OCI-LY7 (cell line): ENCODE results near the gene TAF8. TPM values are rescaled to one million over a fixed set of nuclear protein-coding genes. Genes with fewer than 3 reads are reported as not detected.
A peak's percentile ranks its signal among the peaks of the same experiment; 100 is the strongest.
"Not testable (repeated sequence)": the region's sequence is repeated elsewhere in the genome, so short reads cannot be mapped to it uniquely, and the experiment has no call there.

Source experiments
- Bru-seq: library from RNA; stranded (reverse); fragments of 400-500 nt; gene quantifications from one replicate; lab custom pipeline; 2021; lab: Mats Ljungman, UMichigan
- BruChase-seq, 2 experiments: library from RNA; stranded (reverse); fragments of 400-500 nt; gene quantifications; one replicate each; lab custom pipeline; 2021; lab: Mats Ljungman, UMichigan
- BruUV-seq: library from RNA; stranded (reverse); fragments of 400-500 nt; replicated peaks from 2 replicates; lab custom pipeline; 2021; lab: Mats Ljungman, UMichigan
- CTCF ChIA-PET: fragments of 300-600 bp; sonication (Branson Sonifier 250); formaldehyde crosslinking; loops from one replicate; lab custom pipeline; 2022; ENCODE audit warnings: antibody characterized with exemption; ENCODE audit not compliant: unreplicated experiment; lab: Charles Lee
- POLR2A ChIA-PET: fragments of 300-600 bp; sonication (Branson Sonifier 250); formaldehyde crosslinking; loops from one replicate; lab custom pipeline; 2022; ENCODE audit warnings: antibody characterized with exemption; lab: Charles Lee
- DNase-seq: peaks from one replicate; pipeline ENCODE4 v3.0.0-alpha.2; 2015; ENCODE audit warnings: low spot score
- H2AFZ ChIP-seq: fragments of 200-600 bp; sonication (generic), shearing (Covaris generic); 2 replicates; pipeline ENCODE4 v1.6.1; 2014; ENCODE audit warnings: mild to moderate bottlenecking, antibody characterized with exemption, low read length, moderate library complexity
- H3K27ac ChIP-seq: fragments of 200-600 bp; sonication (generic); 2 replicates; pipeline ENCODE4 v1.5.1; 2014; ENCODE audit warnings: mixed run types, low read depth, mild to moderate bottlenecking, moderate library complexity, low read length, inconsistent platforms; ENCODE audit not compliant: poor library complexity, severe bottlenecking
- H3K36me3 ChIP-seq: fragments of 200-600 bp; sonication (generic); 2 replicates; pipeline ENCODE4 v1.6.1; 2014; ENCODE audit warnings: mild to moderate bottlenecking, antibody characterized with exemption, low read length, moderate library complexity, mixed read lengths; ENCODE audit not compliant: insufficient read depth
- H3K4me1 ChIP-seq: fragments of 200-600 bp; sonication (generic); 2 replicates; pipeline ENCODE4 v1.5.1; 2014; ENCODE audit warnings: mild to moderate bottlenecking, low read length; ENCODE audit not compliant: insufficient read depth, poor library complexity, severe bottlenecking
- H3K4me2 ChIP-seq: fragments of 200-600 bp; sonication (generic); 2 replicates; pipeline ENCODE4 v1.6.1; 2014; ENCODE audit warnings: mild to moderate bottlenecking, low read length
- H3K4me3 ChIP-seq: fragments of 200-600 bp; sonication (generic); 2 replicates; pipeline ENCODE4 v1.5.1; 2014; ENCODE audit warnings: mild to moderate bottlenecking, low read depth, low read length; ENCODE audit not compliant: poor library complexity, severe bottlenecking
- H3K79me2 ChIP-seq: fragments of 200-600 bp; sonication (generic); 2 replicates; pipeline ENCODE4 v1.6.1; 2016; ENCODE audit warnings: low read depth, mild to moderate bottlenecking, low read length, moderate library complexity, mixed read lengths; ENCODE audit not compliant: insufficient read depth
- H3K9me2 ChIP-seq: fragments of 200-600 bp; sonication (generic); 2 replicates; pipeline ENCODE4 v1.6.1; 2016; ENCODE audit warnings: mild to moderate bottlenecking, low read length, mixed read lengths; ENCODE audit not compliant: insufficient read depth
- H3K9me3 ChIP-seq: fragments of 200-600 bp; sonication (generic); 2 replicates; pipeline ENCODE4 v1.6.1; 2014; ENCODE audit warnings: mild to moderate bottlenecking, mixed run types, low read length, mixed read lengths
- H4K20me1 ChIP-seq: fragments of 200-600 bp; sonication (generic); 2 replicates; pipeline ENCODE4 v1.6.1; 2014; ENCODE audit warnings: mild to moderate bottlenecking, antibody characterized with exemption, low read length, moderate library complexity, mixed read lengths; ENCODE audit not compliant: insufficient read depth
- EZH2phosphoT487 ChIP-seq: fragments of 200-600 bp; sonication (generic); IDR thresholded peaks from 2 replicates; pipeline ENCODE4 v1.6.1; 2018; ENCODE audit warnings: low read depth, borderline replicate concordance, mild to moderate bottlenecking, mixed run types, antibody characterized with exemption, low read length, moderate library complexity, mixed read lengths
- intact Hi-C: fragments of 100-400 bp; cut with micrococcal nuclease; formaldehyde crosslinking; loops from one replicate; pipeline ENCODE4 v1.10.0; 2022; ENCODE audit not compliant: unreplicated experiment
- long read RNA-seq: library from polyadenylated mRNA; stranded (forward); transcript quantifications from one replicate; pipeline ENCODE4 v2.0.0, GENCODE V29; 2022
- total RNA-seq, 2 experiments: library from RNA; depleted of rRNA in 1 of 2; stranded (reverse); fragments of >200 nt in 1 of 2; shearing (Covaris generic) in 1 of 2; gene quantifications; 2 replicates each; pipeline ENCODE4 v1.2.3, GENCODE V29; 2014 to 2022
- TF ChIP-seq, protein P1 (sequence below): fragments of 200-600 bp; sonication (generic); conservative IDR thresholded peaks from 2 replicates; pipeline ENCODE4 v1.5.1; 2014; ENCODE audit warnings: mild to moderate bottlenecking, antibody characterized with exemption, low read length, moderate library complexity, mixed read lengths

Gene TAF8, protein sequence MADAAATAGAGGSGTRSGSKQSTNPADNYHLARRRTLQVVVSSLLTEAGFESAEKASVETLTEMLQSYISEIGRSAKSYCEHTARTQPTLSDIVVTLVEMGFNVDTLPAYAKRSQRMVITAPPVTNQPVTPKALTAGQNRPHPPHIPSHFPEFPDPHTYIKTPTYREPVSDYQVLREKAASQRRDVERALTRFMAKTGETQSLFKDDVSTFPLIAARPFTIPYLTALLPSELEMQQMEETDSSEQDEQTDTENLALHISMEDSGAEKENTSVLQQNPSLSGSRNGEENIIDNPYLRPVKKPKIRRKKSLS
- total RNA-seq (2014; rRNA removed; shearing (Covaris generic)): 33.2 and 35.1 TPM in 2 replicates
- 47.8 and 56.0 TPM in 2 replicates for total RNA-seq (2022)
- Bru-seq, nascent RNA: percentile 74 among the genes with signal in this experiment
- BruChase-seq, experiment 1, labeled RNA remaining after a 6-hour chase: percentile 76 among the genes with signal in this experiment
- BruChase-seq, experiment 2, labeled RNA remaining after a 2-hour chase: percentile 84 among the genes with signal in this experiment
- long read RNA-seq, transcript TAF8-202 (5 exons, 794 nt): major isoform, 9 of 24 reads
- long read RNA-seq, partial matches to known transcripts: 1 of 24 reads
- long read RNA-seq, other reads (novel, unspliced or antisense): 13 of 24 reads

DNA sequence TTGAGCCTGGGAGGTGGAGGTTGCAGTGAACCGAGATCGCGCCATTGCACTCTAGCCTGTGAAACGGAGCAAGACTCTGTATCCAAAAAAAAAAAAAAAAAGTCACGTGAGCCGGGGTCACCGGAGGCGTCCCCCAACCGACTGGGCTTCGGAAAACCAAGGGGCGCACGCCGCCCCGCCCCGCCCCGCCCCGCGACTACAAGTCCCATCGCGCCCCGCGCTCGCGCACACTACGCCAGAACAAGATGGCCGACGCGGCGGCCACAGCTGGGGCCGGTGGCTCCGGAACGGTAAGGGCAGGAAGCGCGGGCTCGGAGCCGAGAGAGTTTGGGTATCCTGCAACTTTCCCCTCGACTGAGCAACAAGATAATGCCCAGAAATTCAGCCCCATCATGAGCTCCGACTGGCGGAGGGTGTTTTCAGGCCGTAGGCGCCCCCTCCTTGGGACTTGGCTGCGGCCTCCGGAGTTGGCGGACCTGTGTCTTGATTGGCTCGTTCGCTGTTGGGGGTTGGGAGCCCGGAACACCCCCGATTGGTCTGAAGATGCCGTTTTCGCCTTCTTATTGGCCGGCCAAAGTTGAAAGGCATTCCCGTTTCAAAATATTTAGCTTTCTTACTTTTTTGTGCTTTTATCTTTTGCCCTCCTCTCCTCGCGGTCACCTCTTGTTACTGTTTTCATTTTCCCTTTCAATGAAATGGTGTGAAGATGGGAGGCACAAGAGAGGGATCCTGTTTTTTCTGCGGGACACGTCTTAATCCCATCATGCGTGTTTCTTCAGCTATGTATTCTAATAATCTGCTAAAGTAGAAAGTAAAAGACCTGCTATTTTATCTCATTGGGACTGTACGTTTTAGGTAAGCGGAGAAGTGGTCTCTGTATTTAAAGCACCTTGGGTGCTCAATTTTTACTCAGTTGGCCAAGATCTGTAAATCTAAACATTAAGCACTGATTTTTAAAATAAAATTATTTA, at the start of gene TAF8:
Gene TAF8 (plus strand): TSS at position 228 of the 971 bp plus-strand sequence. CDS start 18 bp downstream, at position 246.
- no peak for TF ChIP-seq EZH2phosphoT487
- TF ChIP-seq, protein P1, sequence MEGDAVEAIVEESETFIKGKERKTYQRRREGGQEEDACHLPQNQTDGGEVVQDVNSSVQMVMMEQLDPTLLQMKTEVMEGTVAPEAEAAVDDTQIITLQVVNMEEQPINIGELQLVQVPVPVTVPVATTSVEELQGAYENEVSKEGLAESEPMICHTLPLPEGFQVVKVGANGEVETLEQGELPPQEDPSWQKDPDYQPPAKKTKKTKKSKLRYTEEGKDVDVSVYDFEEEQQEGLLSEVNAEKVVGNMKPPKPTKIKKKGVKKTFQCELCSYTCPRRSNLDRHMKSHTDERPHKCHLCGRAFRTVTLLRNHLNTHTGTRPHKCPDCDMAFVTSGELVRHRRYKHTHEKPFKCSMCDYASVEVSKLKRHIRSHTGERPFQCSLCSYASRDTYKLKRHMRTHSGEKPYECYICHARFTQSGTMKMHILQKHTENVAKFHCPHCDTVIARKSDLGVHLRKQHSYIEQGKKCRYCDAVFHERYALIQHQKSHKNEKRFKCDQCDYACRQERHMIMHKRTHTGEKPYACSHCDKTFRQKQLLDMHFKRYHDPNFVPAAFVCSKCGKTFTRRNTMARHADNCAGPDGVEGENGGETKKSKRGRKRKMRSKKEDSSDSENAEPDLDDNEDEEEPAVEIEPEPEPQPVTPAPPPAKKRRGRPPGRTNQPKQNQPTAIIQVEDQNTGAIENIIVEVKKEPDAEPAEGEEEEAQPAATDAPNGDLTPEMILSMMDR: no peak
- H3K27ac ChIP-seq: peak within 1 kb of the TSS; percentile 74
- peak within 1 kb of the TSS; percentile 41; the same call in 1 of the 2 replicates for H2AFZ ChIP-seq
- intact Hi-C loops: no loop called here
- H4K20me1 ChIP-seq: no peaks in the 10 kb centered on the region; the same call in 1 of the 2 replicates
- no peaks in the 10 kb centered on the region for H3K9me2 ChIP-seq
- H3K4me2 ChIP-seq: peak within 1 kb of the TSS; percentile 83
- ChIA-PET CTCF (interaction anchor here (0.5 to 1.3 kb wide), 2 partner anchors 129 to 185 kb away, joined by 4 to 5 read pairs; partner anchors contain the start of genes BYSL and MED20), POLR2A (interaction anchor here (0.5 to 3.8 kb wide), 19 partner anchors 10 to 690 kb away, joined by 3 to 11 read pairs (median 3); partner anchors contain the start of genes TOMM6 and TRERF1)
- H3K4me3 ChIP-seq: peak within 1 kb of the TSS; percentile 82
- H3K9me3 ChIP-seq: no peaks in the 10 kb centered on the region
- TSS peak; percentile 72 for BruUV-seq
- H3K79me2 ChIP-seq: peaks cover 32% of the 10 kb centered on the region; the same call in 1 of the 2 replicates
- DNase-seq: peak; percentile 97
- peaks cover 46% of the 10 kb centered on the region for H3K4me1 ChIP-seq
- H3K36me3 ChIP-seq: peaks cover 33% of the 10 kb centered on the region

DNA sequence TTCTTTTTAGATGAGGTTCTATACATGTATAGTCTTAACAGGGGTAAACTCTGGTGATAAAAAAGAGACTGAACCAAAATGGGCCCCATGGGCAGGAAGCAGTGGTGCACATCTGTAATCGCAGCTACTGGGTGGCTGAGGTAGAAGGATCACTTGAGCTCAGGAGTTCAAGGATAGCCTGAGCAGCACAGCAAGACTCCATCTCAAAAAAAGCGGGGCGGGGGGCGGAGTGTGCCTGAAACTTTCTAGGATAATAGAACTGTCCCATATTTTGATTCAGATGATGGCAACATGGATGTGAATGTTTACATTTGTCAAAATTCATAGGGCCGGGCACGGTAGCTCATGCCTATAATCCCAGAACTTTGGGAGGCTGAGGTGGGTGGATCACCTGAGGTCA, 48.8 kb upstream of the TAF8 start:
- Histone ChIP-seq H4K20me1 (no peaks in the 10 kb centered on the region), H3K4me3 (no peak overlapping the region), H3K9me2 (no peaks in the 10 kb centered on the region), H3K4me1 (peaks cover 27% of the 10 kb centered on the region), H3K4me2 (no peak overlapping the region), H3K27ac (peak overlapping the region; percentile 7), H3K9me3 (no peaks in the 10 kb centered on the region), H2AFZ (no peak overlapping the region), H3K79me2 (peaks cover 10% of the 10 kb centered on the region; the same call in 1 of the 2 replicates), H3K36me3 (peaks cover 26% of the 10 kb centered on the region)
- no peak for DNase-seq
- TF ChIP-seq, protein P1: no peak
- TF ChIP-seq EZH2phosphoT487: no peak
- POLR2A ChIA-PET: interaction anchor here (0.6 to 2.8 kb wide), 6 partner anchors 11 to 106 kb away, joined by 3 to 8 read pairs (median 4); no protein-coding TSS in a partner anchor
- CTCF ChIA-PET: interaction anchor here (1.2 kb wide), 1 partner anchor 80 kb away, joined by 3 read pairs; the partner anchor contains the start of genes BYSL and MED20
- no TSS peak for BruUV-seq
- intact Hi-C loops: no loop called here

DNA sequence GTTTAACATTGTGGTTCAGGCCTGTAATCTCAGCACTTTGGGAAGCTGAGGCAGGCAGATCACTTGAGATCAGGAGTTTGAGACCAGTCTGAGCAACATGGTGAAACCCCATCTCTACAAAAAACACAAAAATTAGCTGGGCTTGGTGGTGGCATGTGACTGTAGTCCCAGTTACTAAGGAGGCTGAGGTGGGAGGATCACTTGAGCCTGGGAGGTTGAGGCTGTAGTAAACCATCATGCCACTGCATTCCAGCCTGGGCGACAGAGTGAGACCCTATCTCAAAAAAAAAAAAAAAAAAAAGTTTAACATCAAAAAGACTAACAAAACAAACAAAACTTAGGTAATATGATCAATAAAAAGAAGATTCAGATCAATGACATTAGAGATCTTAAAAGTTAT, 46.7 kb upstream of the TAF8 start:
- H4K20me1 ChIP-seq, intact Hi-C loops: not testable (repeated sequence)

More for the DNA sequence above, 46.7 kb upstream of the TAF8 start:
- H3K4me2 ChIP-seq, H3K9me3 ChIP-seq, CTCF ChIA-PET, H3K27ac ChIP-seq, DNase-seq, H3K9me2 ChIP-seq, H2AFZ ChIP-seq, H3K4me3 ChIP-seq, BruUV-seq: not testable (repeated sequence)
- peaks cover 15% of the 10 kb centered on the region; the same call in 1 of the 2 replicates for H3K79me2 ChIP-seq
- POLR2A ChIA-PET: interaction anchor here (0.6 to 0.7 kb wide), 4 partner anchors 9 to 783 kb away, joined by 4 to 6 read pairs (median 4); no protein-coding TSS in a partner anchor
- peaks cover 21% of the 10 kb centered on the region for H3K36me3 ChIP-seq
- H3K4me1 ChIP-seq: peaks cover 48% of the 10 kb centered on the region
